C4-2B (cell line): Measurements from ENCODE around the gene CCDC201.

Experiments
- CTCF ChIP-seq: fragments of 450-650 bp; conservative IDR thresholded peaks from 2 replicates; pipeline ENCODE4 v1.5.1; 2017; ENCODE audit warnings: mild to moderate bottlenecking
- ZFX ChIP-seq: fragments of 450-650 bp; IDR thresholded peaks from 2 replicates; pipeline ENCODE4 v1.6.1; 2017

- TF ChIP-seq CTCF (peak; percentile 71), ZFX (no peak)
Observed at GRCh38 chr7:45921699-45922519, 49.0 kb upstream of the CCDC201 start.
